A549 (cell line): ENCODE data around the gene IFIH1.

Source experiments
- CBX2 ChIP-seq: fragments of 200-600 bp; sonication (generic); IDR thresholded peaks from 2 replicates; pipeline ENCODE4 v1.6.1; 2016; ENCODE audit warnings: low read depth, mild to moderate bottlenecking, borderline replicate concordance
- CEBPB ChIP-seq, 2 experiments: fragments of >200 bp in 1 of 2; sonication (Bioruptor Twin) in 1 of 2; formaldehyde crosslinking in 1 of 2; IDR thresholded peaks; 2 replicates each; pipeline ENCODE4 v1.6.1; 2012 to 2016
- ESRRA ChIP-seq: fragments of 150-350 bp; IDR thresholded peaks from 2 replicates; pipeline ENCODE4 v1.6.1; 2014; ENCODE audit warnings: mild to moderate bottlenecking, low read length, borderline replicate concordance
- TF ChIP-seq, protein P1 (sequence below): fragments of >200 bp; sonication (Bioruptor Twin); formaldehyde crosslinking; IDR thresholded peaks from 3 replicates; pipeline ENCODE4 v1.5.1; 2016
- TF ChIP-seq, protein P2 (sequence below): IDR thresholded peaks from 2 replicates; pipeline ENCODE4 v1.6.1; 2012

DNA sequence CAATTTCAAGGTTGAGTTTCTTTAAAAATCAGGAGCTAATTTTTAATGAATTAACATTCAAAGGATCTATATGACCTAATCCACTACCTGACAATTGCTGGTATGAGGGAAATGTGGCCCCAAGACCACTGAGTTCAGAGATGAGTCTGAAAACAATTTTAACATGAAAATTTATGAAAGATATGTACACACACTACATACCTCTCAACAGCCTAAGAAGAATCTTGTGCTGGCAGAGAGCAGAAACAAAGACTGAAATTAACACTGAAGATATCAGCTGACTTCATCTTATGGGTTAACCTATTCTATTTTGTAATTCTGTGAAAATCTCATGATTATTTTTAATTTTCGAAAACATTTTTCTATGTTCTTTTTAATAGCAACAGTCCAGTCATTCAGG is 76.9 kb downstream of the IFIH1 start:
- TF ChIP-seq CBX2: no peak
- TF ChIP-seq, protein P1, sequence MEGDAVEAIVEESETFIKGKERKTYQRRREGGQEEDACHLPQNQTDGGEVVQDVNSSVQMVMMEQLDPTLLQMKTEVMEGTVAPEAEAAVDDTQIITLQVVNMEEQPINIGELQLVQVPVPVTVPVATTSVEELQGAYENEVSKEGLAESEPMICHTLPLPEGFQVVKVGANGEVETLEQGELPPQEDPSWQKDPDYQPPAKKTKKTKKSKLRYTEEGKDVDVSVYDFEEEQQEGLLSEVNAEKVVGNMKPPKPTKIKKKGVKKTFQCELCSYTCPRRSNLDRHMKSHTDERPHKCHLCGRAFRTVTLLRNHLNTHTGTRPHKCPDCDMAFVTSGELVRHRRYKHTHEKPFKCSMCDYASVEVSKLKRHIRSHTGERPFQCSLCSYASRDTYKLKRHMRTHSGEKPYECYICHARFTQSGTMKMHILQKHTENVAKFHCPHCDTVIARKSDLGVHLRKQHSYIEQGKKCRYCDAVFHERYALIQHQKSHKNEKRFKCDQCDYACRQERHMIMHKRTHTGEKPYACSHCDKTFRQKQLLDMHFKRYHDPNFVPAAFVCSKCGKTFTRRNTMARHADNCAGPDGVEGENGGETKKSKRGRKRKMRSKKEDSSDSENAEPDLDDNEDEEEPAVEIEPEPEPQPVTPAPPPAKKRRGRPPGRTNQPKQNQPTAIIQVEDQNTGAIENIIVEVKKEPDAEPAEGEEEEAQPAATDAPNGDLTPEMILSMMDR: no peak
- TF ChIP-seq, protein P2, sequence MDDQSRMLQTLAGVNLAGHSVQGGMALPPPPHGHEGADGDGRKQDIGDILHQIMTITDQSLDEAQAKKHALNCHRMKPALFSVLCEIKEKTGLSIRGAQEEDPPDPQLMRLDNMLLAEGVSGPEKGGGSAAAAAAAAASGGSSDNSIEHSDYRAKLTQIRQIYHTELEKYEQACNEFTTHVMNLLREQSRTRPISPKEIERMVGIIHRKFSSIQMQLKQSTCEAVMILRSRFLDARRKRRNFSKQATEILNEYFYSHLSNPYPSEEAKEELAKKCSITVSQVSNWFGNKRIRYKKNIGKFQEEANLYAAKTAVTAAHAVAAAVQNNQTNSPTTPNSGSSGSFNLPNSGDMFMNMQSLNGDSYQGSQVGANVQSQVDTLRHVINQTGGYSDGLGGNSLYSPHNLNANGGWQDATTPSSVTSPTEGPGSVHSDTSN: no peak
- no peak for TF ChIP-seq CEBPB (IDR thresholded peaks at IDR 0.05)
- no peak for TF ChIP-seq ESRRA
